Uterus (tissue), 2 donors: ENCODE data around the gene ANKFN1.

Experiments used
- POLR2A ChIP-seq, 2 donors: fragments of 450-650 bp; IDR thresholded peaks; one replicate each; pipeline ENCODE4 v1.6.1; 2016; ENCODE audit warnings: antibody characterized with exemption in 2 of 2, mild to moderate bottlenecking in 1 of 2, moderate library complexity in 1 of 2
- TF ChIP-seq, protein P1 (sequence below), 4 experiments: fragments of 200-600 bp in 2 of 4; fragments of 450-650 bp in 2 of 4; sonication (generic) in 2 of 4; IDR thresholded peaks; one replicate each; pipeline ENCODE4 v1.5.1; 2016 to 2019; ENCODE audit warnings: antibody characterized with exemption in 4 of 4, mild to moderate bottlenecking in 2 of 4, moderate library complexity in 1 of 4

- TF ChIP-seq, protein P1, sequence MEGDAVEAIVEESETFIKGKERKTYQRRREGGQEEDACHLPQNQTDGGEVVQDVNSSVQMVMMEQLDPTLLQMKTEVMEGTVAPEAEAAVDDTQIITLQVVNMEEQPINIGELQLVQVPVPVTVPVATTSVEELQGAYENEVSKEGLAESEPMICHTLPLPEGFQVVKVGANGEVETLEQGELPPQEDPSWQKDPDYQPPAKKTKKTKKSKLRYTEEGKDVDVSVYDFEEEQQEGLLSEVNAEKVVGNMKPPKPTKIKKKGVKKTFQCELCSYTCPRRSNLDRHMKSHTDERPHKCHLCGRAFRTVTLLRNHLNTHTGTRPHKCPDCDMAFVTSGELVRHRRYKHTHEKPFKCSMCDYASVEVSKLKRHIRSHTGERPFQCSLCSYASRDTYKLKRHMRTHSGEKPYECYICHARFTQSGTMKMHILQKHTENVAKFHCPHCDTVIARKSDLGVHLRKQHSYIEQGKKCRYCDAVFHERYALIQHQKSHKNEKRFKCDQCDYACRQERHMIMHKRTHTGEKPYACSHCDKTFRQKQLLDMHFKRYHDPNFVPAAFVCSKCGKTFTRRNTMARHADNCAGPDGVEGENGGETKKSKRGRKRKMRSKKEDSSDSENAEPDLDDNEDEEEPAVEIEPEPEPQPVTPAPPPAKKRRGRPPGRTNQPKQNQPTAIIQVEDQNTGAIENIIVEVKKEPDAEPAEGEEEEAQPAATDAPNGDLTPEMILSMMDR (IDR thresholded peaks at IDR 0.05): no peak
- TF ChIP-seq POLR2A (IDR thresholded peaks at IDR 0.05): no peak
These were observed 116.5 kb downstream of the ANKFN1 start for GRCh38 chr17:56269556-56270389.
